GM12872 (cell line): ENCODE data around the gene SLIT3.

ENCODE experiments used
- TF ChIP-seq, protein P1 (sequence below): IDR thresholded peaks from 3 replicates; pipeline ENCODE4 v1.5.1; 2011; ENCODE audit warnings: low read depth, mild to moderate bottlenecking, low read length, moderate library complexity; ENCODE audit not compliant: insufficient read depth

SLIT3 gene

DNA sequence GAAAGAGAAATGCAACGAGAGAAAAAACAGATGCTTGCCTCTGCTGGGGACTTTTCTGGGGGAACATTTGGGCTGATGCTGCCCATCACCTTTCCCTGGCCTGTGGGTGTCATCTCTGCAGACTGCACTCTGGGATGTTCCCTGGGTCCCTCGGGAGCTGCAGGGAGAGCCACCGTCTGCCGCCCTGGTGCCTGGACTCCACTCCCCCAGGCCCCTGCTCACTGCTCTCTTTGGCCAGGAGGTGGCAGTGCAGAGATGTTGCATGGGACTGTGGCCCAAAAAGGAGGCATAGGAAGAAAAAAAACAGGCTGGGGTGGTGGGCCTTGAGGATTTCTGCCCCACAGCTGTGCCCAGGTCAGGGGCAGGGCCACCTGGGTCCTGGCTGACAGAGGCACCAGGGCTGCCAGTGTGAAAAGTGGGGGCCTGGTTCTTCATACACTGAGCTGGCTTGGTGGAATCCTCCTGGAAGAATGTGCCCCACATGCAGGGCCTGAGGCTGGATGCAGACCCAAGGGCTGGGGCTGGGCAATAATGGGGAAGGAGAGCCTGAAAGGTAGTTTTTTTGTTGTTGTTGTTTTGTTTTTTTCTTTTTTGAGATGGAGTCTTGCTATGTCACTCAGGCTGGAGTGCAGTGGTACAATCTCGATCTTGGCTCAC, 353.6 kb downstream of the SLIT3 start:
- TF ChIP-seq, protein P1, sequence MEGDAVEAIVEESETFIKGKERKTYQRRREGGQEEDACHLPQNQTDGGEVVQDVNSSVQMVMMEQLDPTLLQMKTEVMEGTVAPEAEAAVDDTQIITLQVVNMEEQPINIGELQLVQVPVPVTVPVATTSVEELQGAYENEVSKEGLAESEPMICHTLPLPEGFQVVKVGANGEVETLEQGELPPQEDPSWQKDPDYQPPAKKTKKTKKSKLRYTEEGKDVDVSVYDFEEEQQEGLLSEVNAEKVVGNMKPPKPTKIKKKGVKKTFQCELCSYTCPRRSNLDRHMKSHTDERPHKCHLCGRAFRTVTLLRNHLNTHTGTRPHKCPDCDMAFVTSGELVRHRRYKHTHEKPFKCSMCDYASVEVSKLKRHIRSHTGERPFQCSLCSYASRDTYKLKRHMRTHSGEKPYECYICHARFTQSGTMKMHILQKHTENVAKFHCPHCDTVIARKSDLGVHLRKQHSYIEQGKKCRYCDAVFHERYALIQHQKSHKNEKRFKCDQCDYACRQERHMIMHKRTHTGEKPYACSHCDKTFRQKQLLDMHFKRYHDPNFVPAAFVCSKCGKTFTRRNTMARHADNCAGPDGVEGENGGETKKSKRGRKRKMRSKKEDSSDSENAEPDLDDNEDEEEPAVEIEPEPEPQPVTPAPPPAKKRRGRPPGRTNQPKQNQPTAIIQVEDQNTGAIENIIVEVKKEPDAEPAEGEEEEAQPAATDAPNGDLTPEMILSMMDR, result peak; percentile 83

DNA sequence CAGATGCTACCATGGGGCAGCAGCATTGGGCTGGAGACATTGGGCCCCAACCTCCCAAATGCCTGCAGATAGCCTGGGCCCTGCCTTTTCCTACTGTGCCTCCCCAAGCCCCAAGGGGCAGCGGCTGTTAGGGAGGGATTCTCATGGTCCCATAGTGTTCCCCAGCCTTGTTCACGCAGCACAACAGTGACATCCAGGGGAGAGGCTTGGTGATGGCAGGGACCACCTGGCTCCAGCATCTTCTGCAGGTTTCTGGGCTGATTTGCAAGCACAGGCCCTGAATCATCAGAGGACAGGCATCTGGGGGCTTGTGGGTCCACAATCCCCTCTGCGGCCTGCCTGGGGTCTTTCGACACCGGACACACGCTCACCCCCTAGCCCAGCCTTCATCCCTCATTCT, 354.6 kb downstream of the SLIT3 start:
- TF ChIP-seq, protein P1, result peak; percentile 23; the same call in 1 of the 3 replicates

DNA sequence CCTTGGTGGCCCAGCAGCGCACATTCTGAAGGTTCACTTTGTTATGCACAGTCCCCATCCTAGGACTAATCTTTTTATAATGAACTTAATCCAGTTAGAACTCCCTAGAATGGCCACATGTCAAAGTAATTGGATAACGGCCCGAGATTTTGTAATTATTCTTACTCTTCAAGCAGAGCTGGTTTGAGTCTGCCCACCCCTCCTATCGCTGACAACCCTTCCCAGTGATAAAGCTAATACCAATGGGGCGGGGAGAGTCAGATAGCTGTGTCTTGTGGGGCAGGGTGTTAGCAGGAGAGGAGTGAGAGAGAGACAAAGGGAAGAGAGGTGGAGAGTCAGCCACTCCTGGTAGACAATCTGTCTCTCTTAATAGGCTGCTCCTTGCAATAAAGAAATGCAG, 356.9 kb downstream of the SLIT3 start:
- TF ChIP-seq, protein P1, result no peak

DNA sequence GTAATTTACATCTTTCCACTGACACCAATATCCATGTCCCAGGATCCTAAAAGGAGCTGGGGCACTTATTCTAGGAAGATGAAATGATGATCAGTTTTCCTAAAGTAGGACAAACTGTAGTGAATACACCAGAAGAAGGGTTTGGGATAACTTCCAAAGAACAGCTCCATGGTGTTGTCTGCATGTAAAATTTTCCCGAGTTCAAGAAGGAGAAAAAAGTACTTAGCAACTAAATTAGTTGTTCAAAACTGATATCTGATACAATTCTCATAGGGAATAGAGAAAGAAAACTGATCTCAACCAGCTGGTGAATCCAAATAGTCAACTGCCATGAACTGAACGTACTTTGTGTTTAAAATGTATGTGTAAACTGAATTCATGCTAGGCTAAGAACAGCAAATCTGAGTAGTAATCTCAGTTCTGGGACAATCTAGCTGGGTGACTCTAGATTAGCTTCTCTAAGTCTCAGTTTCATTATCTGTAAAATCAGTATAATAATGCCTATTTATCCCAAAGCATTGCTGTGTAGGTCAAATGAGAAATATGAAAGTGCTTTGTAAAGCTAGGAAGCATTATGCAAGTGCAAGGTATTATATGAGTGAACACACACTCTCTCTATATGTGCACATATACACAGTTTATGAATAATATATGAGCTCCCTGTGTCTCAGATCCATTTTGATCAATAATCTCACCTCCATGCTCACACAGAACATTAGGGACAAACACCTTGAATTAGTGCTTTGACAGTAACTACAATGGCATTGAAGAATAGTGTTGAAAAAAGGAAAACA, 357.7 kb downstream of the SLIT3 start:
- TF ChIP-seq, protein P1, result no peak

DNA sequence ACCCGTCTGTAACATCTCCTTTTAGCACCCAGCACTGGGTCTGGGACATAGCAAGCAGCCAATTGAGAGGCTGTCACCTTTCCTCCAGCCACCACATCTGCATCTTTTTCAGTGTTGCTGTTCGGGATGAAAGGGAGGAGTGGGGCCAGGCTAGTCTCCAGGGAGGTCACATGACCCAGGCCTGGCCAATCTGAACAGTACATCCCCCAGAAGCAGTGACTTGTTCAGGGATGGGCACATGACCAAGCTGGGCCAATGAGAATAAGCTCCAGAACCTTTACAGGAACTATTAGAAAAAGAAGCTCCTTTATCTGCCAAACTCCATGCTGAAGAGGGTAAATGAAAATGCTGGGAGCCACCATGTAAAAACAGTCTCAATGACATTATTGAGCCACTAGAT, 359.0 kb downstream of the SLIT3 start:
- TF ChIP-seq, protein P1, result no peak

DNA sequence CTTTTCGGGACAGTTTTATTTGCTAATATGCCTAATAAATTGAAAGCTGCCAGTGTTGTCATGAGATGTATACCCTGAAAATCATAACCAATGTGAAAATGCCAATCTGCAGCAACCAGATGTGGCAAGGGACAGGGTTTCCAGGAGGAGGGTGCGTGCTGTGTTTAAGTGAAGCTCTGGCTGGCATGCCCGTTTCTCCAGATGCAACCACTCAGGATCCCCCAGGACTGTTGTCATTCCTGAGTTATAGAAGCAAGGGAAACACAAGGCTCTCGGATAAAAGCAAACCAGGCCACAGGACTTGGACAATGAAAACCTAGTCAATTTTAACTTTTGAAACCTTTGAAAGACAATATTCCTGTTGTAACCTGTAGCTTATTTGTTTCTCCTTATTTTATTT, 360.2 kb downstream of the SLIT3 start:
- TF ChIP-seq, protein P1, result no peak

DNA sequence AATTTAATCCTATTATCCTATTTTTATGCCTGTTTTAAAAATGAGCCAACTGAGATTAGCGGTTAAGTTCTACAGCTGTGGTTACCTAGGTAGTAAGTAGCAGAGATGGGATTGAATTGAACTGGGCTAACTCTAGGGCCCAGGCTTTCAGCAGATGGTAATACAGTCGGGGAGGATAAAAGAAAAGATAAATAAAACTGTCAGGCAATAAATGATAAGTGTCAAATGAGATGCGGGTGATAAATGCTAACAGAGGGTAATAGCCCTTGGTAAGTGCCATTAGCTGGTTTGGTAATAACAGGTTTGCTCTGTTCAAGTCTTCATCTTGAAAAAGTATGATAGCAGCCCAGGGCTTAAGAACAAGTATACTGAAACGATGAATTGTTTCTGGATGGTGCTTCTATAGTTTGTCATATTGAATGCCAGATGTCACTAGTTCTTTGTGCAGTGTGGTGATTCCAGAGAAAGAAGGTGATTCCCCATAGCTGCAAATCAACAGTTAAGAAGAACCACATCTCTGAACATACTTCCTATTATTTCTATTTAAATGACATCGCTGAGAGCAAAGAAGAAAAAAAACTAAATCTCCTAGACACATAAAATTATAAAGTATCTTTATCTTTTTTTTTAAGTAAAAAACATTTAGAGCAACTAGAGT, 360.9 kb downstream of the SLIT3 start:
- TF ChIP-seq, protein P1, result no peak
